KG1 (cell line): ENCODE data around the gene OR6C6.
"Not testable (repeated sequence)": the region's sequence is repeated elsewhere in the genome, so short reads cannot be mapped to it uniquely, and the experiment has no call there.

Source experiments
- DNase-seq: peaks from one replicate; lab custom pipeline; 2025; lab: John Stamatoyannopoulos, UW

The OR6C6 gene

DNA sequence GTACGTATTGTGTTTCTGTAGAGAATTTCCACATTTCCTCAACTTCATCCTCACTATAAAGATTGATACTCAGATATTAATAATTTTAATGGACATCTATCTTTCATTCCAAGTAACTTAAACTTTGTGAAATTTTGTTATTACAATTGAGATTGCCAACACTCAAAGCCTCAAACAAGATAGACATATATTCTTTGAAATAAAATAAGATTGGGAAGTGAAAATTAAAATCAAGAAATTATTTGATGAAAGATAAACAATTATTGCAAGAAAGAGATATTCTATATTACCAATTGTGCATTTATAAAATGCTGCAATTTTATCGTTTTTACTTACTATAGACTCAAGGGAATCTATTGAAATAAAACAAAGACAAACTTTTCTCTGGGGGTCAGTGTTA is at the start of gene OR6C6:
OR6C6 (minus strand) TSS at position 101 of the 400 bp plus-strand sequence. CDS start 1,337 bp downstream, outside the sequence.
- DNase-seq = no peak

DNA sequence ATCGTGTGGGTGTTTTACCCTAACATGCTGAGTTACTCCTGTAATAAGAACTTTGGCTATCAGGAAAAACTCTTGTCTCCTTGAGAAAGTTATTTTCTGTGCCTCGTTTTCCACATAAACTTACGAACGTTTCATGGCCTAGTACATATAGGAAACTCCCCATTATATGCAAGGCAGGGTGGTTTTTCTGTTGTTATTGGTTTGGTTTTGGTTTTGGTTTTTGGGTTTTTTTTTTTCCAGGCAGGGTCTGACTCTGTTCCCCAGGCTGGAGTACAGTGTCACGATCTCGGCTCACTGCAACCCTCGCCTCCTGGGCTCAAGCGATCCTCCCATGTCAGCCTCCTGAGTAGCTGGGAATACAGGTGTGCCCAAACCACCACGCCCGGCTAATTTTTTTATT is 39.6 kb upstream of the OR6C6 start:
- no peak for DNase-seq

DNA sequence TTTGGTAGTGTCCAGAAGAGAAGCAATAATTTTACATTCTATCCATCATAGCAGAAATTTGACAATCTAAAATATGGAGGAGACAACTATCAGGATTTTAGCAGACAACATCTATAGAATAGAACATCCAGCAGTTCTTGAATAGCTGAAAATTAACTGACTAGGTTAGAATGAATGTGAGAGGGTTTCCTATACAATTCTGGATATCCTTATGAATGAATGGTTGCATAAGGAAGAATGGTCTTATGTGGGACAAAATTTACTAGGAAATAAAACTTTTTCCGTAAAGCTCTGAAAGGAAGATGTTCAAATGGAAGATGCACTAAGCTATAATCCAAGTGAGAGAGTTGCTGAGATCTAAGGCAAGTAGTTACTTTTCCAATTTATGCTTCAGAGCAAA is 34.1 kb upstream of the OR6C6 start, which contains the start of gene OR6C3:
OR6C3 (plus strand) TSS at position 301 of the 400 bp plus-strand sequence. CDS start 955 bp downstream, outside the sequence.
- DNase-seq = no peak

DNA sequence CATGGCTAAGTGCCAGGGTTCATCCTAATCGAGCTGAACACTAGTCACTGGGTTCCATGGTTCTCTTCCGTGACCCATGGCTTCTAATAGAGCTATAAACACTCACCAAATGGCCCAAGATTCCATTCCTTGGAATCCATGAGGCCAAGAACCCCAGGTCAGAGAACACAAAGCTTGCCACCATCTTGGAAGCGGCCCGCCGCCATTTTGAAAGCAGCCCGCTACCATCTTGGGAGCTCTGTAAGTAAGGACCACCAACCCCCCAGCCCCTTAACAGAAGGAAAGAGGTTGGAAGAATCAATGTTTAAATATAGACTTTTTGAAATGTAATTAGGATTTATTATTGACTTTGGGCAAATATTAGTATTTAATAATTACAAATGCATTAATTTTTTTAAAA is 29.4 kb upstream of the OR6C6 start:
- not testable (repeated sequence) for DNase-seq

DNA sequence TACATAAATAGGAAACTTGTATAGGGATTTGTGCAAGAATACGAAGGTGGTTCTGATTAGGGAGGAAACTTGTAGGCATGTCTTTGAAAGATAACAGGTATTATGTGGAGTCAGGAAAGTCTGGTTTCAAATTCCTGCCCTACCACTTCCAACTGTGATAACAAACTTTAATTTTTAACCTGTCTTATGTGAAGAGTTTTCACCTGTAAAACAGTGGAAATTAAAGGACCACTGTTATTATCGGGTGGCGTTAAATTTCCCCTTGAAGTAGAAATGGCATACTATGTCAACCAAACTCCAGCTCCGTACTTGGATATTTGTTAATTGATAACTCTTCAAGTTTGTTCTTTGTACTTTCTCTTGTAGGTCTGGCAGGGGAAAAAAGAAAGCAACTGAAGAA is 23.8 kb upstream of the OR6C6 start:
- DNase-seq = no peak

DNA sequence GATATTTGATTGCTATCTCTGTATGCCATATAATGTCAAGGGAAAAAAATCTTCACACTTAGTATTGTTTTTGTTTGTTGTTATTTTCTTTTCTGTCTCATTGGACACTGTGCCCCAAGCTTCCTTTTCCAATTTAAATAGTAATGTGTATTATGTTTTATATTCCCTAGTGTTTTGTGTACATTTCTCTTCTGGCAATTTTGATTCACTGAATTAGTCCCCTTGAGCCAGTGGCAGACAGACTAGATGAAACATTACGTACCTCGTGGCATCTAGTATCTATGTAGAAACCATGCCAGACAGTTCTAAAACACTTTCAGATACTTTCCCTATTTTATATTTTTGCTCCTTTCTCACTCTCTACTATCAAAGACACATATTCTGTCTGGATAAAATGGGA is 17.7 kb upstream of the OR6C6 start, which contains the start of gene OR6C1:
OR6C1 (plus strand) TSS at position 301 of the 400 bp plus-strand sequence. CDS start 6,257 bp downstream, outside the sequence.
- no peak for DNase-seq

DNA sequence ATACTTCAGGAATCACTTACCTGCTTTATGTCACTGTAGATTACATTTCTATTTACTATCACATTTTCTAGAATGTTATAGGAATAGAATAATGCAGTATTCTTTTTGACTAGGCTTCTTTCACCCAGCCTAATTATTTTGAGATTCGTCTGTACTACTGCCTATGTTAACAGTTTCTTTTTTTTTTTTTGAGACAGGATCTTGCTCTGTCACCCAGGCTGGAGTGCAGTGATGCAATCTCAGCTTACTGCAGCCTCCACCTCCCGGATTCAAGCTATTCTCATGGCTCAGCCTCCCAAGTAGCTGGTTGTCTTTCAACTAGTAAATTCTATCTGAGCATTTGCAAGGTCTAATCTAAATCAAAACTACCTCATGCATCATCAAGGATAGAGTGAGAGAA is 6.4 kb downstream of the OR6C6 start:
- no peak for DNase-seq

DNA sequence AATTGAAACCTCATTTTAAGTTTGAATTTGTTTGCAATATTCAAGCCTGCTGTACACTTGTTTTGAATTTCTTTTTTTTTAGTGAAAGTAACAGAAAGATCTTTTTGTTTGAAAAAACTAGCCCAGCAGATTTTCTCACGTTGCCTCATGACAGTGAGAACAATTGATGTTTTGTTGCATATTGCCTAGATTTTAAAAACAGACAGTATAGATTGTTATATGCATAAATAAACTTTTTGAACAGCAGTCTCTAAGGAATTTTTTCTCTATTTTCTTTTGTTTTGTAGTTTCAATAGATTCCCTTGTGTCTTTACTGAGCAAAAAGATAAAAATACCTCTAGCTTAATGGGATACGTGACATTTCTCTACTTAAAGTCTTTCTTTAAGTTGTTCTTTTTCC is 15.4 kb downstream of the OR6C6 start:
- no peak for DNase-seq

DNA sequence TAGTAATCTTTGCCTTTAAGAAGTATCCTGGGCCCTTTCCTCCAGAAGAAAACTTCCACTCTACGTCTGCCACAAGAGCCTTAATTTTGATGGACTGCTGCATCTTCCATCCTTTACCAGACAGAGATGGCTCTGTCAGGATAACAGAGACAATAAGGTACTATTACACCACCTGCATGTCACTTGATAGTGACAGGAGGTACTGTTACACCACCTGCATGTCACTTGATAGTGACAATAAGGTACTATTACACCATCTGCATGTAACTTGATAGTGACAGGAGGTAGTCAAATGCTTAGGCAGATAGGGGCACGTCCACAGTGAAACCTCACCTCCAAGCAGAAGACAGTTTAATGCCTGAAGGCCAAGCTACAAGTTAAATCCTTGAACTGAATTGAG is 38.1 kb downstream of the OR6C6 start:
- no peak for DNase-seq

DNA sequence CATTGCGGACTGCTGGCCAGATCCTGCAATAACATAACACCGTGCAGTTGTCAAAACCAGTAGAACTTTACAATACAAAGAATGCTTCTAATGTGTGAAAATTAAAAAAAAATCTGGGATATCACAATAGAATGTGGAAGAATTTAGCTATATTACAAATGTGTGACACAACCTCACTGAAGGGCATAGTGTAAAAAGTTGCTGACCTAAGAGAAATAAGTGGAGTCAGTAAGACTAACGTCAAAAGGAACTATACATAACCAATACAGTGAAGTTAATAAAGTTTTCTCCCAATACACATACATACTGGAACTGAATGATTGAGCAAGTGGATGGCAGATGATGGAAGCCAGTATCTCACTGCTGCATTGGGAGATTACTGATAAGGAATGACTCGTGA is 39.5 kb downstream of the OR6C6 start:
- DNase-seq = no peak

DNA sequence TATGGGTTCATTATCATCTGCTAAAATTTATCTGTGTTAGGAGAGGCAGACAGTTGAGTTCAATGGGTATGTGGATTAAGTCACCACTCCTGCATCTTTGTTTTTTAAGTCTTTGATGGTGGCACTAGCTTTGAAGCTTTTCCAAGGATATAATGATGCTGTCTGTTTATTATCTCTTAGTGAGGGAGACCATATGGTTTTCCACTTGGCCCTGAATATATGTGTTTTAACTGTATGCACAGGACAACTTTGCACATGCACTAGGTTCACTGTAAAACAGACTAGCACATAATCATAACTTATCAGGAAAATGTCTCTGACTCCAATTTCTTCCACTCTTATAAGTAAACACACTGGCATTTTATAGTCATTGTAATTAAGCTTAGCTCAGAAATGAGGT is 43.1 kb downstream of the OR6C6 start:
- DNase-seq = no peak

DNA sequence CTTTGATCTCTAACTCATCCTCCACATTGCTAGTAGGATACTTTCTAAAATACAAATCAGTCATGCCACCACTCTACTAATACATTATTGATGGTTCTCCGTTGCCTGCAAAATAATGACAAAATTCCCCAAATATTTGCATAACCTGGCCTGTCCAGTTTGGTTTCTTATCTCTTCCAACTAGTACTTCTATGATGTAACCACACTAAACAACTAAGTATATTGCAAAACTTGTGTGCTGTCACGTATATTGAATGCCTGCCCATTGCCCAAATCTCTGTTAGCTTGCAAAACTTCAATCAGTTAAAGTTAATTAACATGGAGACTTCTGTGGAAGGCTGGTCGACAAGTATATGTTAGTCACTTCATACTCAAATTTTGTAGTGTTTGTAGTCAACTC is 45.4 kb downstream of the OR6C6 start:
- no peak for DNase-seq

DNA sequence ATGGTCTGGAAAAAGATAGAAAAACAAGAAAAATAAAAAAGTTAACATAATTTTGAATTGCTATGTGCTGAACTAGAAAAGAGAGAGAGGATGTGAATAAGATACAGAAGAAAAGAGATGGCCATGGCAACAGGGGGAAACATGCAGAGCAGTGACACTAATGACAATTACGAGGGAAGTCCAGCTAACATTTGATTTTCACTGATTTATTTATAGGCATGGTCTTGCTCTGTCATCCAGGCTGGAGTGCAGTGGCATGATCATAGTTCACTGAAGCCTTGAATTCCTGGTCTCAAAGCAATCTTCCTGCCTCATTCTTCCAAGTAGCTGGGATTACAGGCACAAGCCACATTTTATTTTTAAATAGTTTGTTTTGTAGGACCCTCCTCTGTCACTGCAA is 50.2 kb downstream of the OR6C6 start:
- no peak for DNase-seq

DNA sequence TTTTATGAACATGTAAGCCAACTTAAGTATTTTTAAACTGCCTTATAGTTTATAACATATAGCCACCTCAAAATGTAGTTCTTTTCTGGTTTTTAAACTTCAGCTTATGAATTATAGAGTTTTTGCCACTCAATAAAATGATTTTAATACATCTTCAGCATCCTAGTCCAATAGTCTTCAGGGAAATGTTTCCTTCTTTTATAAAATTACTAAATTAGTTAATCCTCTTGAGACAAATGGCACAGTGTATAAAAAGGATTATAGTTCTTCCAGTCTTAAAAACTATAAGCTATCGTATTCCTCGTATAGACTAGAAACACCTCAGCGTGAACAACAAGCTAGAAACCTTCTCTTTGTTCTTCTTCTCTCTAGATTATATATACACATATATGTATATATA is 52.1 kb downstream of the OR6C6 start, which contains the start of gene OR6C74:
OR6C74 (plus strand) TSS at position 301 of the 400 bp plus-strand sequence. CDS start 2,679 bp downstream, outside the sequence.
- no peak for DNase-seq
